H9 (cell line): ENCODE results near the gene MRPL20. TPM values are rescaled to one million over a fixed set of nuclear protein-coding genes. Genes with fewer than 3 reads are reported as not detected.
"Not testable (repeated sequence)": the region's sequence is repeated elsewhere in the genome, so short reads cannot be mapped to it uniquely, and the experiment has no call there.

Experiments used
- DNase-seq: peaks from one replicate; pipeline ENCODE4 v3.0.0-alpha.2; 2017
- H2AFZ ChIP-seq: one replicate; pipeline ENCODE4 v1.6.1; 2013; ENCODE audit warnings: mild to moderate bottlenecking, low read length, control low read depth, moderate library complexity
- H2AK5ac ChIP-seq: 2 replicates; pipeline ENCODE4 v1.6.1; 2013; ENCODE audit warnings: low read length, control low read depth, mixed read lengths; ENCODE audit not compliant: insufficient read length
- H2BK120ac ChIP-seq: one replicate; pipeline ENCODE4 v1.6.1; 2013; ENCODE audit warnings: low read depth, mild to moderate bottlenecking, low read length, control low read depth, inconsistent platforms; ENCODE audit not compliant: poor library complexity, severe bottlenecking
- H2BK12ac ChIP-seq: 2 replicates; pipeline ENCODE4 v1.6.1; 2013; ENCODE audit warnings: low read length, control low read depth, mixed read lengths, low read depth; ENCODE audit not compliant: insufficient read length
- H2BK15ac ChIP-seq: 2 replicates; pipeline ENCODE4 v1.6.1; 2013; ENCODE audit warnings: low read depth, low read length, control low read depth
- H2BK20ac ChIP-seq: one replicate; pipeline ENCODE4 v1.6.1; 2013; ENCODE audit warnings: low read depth, mild to moderate bottlenecking, low read length, control low read depth, inconsistent platforms; ENCODE audit not compliant: poor library complexity, severe bottlenecking
- H2BK5ac ChIP-seq: 2 replicates; pipeline ENCODE4 v1.6.1; 2013; ENCODE audit warnings: low read length, control low read depth, mixed read lengths; ENCODE audit not compliant: insufficient read length
- H3K14ac ChIP-seq: 2 replicates; pipeline ENCODE4 v1.6.1; 2013; ENCODE audit warnings: low read length, control low read depth; ENCODE audit not compliant: insufficient read depth
- H3K18ac ChIP-seq: 2 replicates; pipeline ENCODE4 v1.6.1; 2013; ENCODE audit warnings: low read depth, mild to moderate bottlenecking, mixed read lengths, low read length, control low read depth; ENCODE audit not compliant: insufficient read length
- H3K23ac ChIP-seq: 2 replicates; pipeline ENCODE4 v1.6.1; 2013; ENCODE audit warnings: low read length, control low read depth, mixed read lengths, low read depth; ENCODE audit not compliant: insufficient read length
- H3K23me2 ChIP-seq: 2 replicates; pipeline ENCODE4 v1.6.1; 2013; ENCODE audit warnings: low read depth, mild to moderate bottlenecking, mixed read lengths, low read length, control low read depth; ENCODE audit not compliant: insufficient read length, poor library complexity, severe bottlenecking
- H3K27ac ChIP-seq: 2 replicates; pipeline ENCODE4 v1.5.1; 2013; ENCODE audit warnings: low read length, control low read depth, mixed read lengths, low read depth; ENCODE audit not compliant: insufficient read length
- H3K27me3 ChIP-seq: 2 replicates; pipeline ENCODE4 v1.6.1; 2013; ENCODE audit warnings: low read length, control low read depth, inconsistent platforms; ENCODE audit not compliant: insufficient read depth
- H3K4ac ChIP-seq: 2 replicates; pipeline ENCODE4 v1.6.1; 2013; ENCODE audit warnings: low read depth, mild to moderate bottlenecking, control low read depth, inconsistent platforms, low read length, moderate library complexity
- H3K4me1 ChIP-seq: 2 replicates; pipeline ENCODE4 v1.6.1; 2013; ENCODE audit warnings: low read length, control low read depth, inconsistent platforms; ENCODE audit not compliant: insufficient read depth
- H3K4me2 ChIP-seq: 2 replicates; pipeline ENCODE4 v1.6.1; 2013; ENCODE audit warnings: low read length, control low read depth, mixed read lengths; ENCODE audit not compliant: insufficient read length, insufficient read depth
- H3K56ac ChIP-seq: 2 replicates; pipeline ENCODE4 v1.6.1; 2013; ENCODE audit warnings: low read depth, mild to moderate bottlenecking, mixed read lengths, low read length, control low read depth; ENCODE audit not compliant: insufficient read length
- H3K79me1 ChIP-seq: 2 replicates; pipeline ENCODE4 v1.6.1; 2013; ENCODE audit warnings: low read depth, mild to moderate bottlenecking, moderate library complexity, low read length, control low read depth, inconsistent platforms; ENCODE audit not compliant: insufficient read depth, poor library complexity, severe bottlenecking
- H3K79me2 ChIP-seq: 2 replicates; pipeline ENCODE4 v1.6.1; 2013; ENCODE audit warnings: low read length, control low read depth, inconsistent platforms; ENCODE audit not compliant: insufficient read depth
- H3K9ac ChIP-seq: 2 replicates; pipeline ENCODE4 v1.6.1; 2013; ENCODE audit warnings: low read length, control low read depth, mixed read lengths; ENCODE audit not compliant: insufficient read length; ENCODE audit errors: extremely low read depth
- H3K9me3 ChIP-seq: one replicate; pipeline ENCODE4 v1.6.1; 2013; ENCODE audit warnings: low read depth, low read length, inconsistent platforms; ENCODE audit not compliant: control insufficient read depth
- H3T11ph ChIP-seq: one replicate; pipeline ENCODE4 v1.6.1; 2013; ENCODE audit warnings: mild to moderate bottlenecking, low read length, control low read depth, inconsistent platforms
- H4K20me1 ChIP-seq: one replicate; pipeline ENCODE4 v1.6.1; 2013; ENCODE audit not compliant: control insufficient read depth, insufficient read length, insufficient read depth
- H4K5ac ChIP-seq: 2 replicates; pipeline ENCODE4 v1.6.1; 2013; ENCODE audit warnings: low read depth, mild to moderate bottlenecking, mixed read lengths, low read length, control low read depth; ENCODE audit not compliant: insufficient read length
- H4K8ac ChIP-seq: replicated peaks from 2 replicates; pipeline ENCODE4 v1.6.1; 2013; ENCODE audit warnings: low read length, control low read depth, mixed read lengths, low read depth; ENCODE audit not compliant: insufficient read length
- H4K91ac ChIP-seq: 2 replicates; pipeline ENCODE4 v1.6.1; 2013; ENCODE audit warnings: low read depth, mild to moderate bottlenecking, moderate library complexity, mixed read lengths, low read length, control low read depth; ENCODE audit not compliant: insufficient read length
- H3K27ac Mint-ChIP-seq, 3 experiments: 2 replicates in 2 of 3; 3 replicates in 1 of 3; pipeline ENCODE4 v1.8.0; 2020 to 2021; ENCODE audit warnings: mixed read lengths in 3 of 3, mild to moderate bottlenecking in 1 of 3, moderate library complexity in 1 of 3
- H3K27me3 Mint-ChIP-seq: 2 replicates; pipeline ENCODE4 v1.8.0; 2021; ENCODE audit warnings: low read depth, mild to moderate bottlenecking, moderate library complexity, mixed read lengths
- H3K36me3 Mint-ChIP-seq, 3 experiments: 2 replicates in 2 of 3; 3 replicates in 1 of 3; pipeline ENCODE4 v1.8.0; 2020 to 2021; ENCODE audit warnings: low read depth in 3 of 3, mixed read lengths in 3 of 3; ENCODE audit not compliant: insufficient read depth in 1 of 3
- H3K4me1 Mint-ChIP-seq, 2 experiments: 2 replicates each; pipeline ENCODE4 v1.8.0; 2020; ENCODE audit warnings: mixed read lengths in 2 of 2
- H3K4me3 Mint-ChIP-seq, 2 experiments: 2 replicates in 1 of 2; 3 replicates in 1 of 2; pipeline ENCODE4 v1.8.0; 2020 to 2021; ENCODE audit warnings: mild to moderate bottlenecking in 2 of 2, mixed read lengths in 2 of 2, moderate library complexity in 1 of 2
- H3K9me3 Mint-ChIP-seq, 2 experiments: 2 replicates in 1 of 2; 3 replicates in 1 of 2; pipeline ENCODE4 v1.8.0; 2020; ENCODE audit warnings: mild to moderate bottlenecking in 2 of 2, mixed read lengths in 2 of 2, moderate library complexity in 1 of 2
- WGBS: extraction: QIAGEN DNeasy Blood & Tissue Kit; methylation state at CpG from one replicate; pipeline ENCODE4 v1.1.7; 2013; ENCODE audit warnings: missing lambda C conversion rate, low lambda C conversion rate, mixed read lengths; ENCODE audit not compliant: insufficient read length; ENCODE audit errors: extremely low coverage; 5-methylcytosine and 5-hydroxymethylcytosine counted together
- total RNA-seq: library from RNA; stranded (reverse); gene quantifications from 2 replicates; pipeline ENCODE4 v1.2.1, GENCODE V29; 2021
- TF ChIP-seq, protein P1 (sequence below): fragments of 200-600 bp; sonication (generic); conservative IDR thresholded peaks from 3 replicates; pipeline ENCODE4 v1.8.0; 2021; ENCODE audit warnings: antibody characterized with exemption, mild to moderate bottlenecking

Gene MRPL20
- total RNA-seq, 1 experiment from 2014 or later = 162 TPM

DNA sequence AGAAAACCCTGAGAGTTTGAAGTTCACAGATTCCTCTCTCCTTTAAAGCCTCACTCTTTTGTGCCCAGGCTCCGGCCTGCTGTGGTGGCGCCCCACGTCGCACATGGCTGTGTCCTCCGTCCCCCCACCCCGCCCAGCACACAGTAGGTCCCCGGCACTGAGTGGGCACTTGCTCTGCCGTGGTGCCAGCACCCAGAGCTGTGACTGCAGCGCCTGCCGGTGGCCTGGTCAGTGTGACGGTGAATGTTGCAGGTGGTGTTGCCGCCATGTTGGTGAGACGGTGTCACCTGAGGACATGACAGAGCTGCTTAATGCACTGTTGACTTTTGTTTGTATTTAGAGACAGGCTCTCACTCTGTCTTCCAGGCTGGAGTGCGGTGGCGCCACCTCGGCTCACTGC, 45.8 kb upstream of the MRPL20 start:
- Histone ChIP-seq H2AK5ac (no peak overlapping the region), H4K5ac (no peak overlapping the region), H3K14ac (no peak overlapping the region), H3K56ac (no peak overlapping the region), H3K18ac (no peak overlapping the region), H3T11ph (no peak overlapping the region), H2BK12ac (no peak overlapping the region), H3K23ac (no peak overlapping the region), H3K9ac (no peak overlapping the region), H3K79me1 (no peaks in the 10 kb centered on the region), H2BK5ac (no peak overlapping the region), H3K79me2 (no peaks in the 10 kb centered on the region), H4K91ac (no peak overlapping the region), H3K27me3 (no peaks in the 10 kb centered on the region), H2BK20ac (no peak overlapping the region), H2AFZ (no peak overlapping the region), H3K23me2 (no peaks in the 10 kb centered on the region), H2BK15ac (no peak overlapping the region), H4K8ac (no peak overlapping the region), H3K4me2 (no peak overlapping the region), H3K4ac (no peak overlapping the region), H3K9me3 (no peaks in the 10 kb centered on the region), H3K4me1 (no peaks in the 10 kb centered on the region), H2BK120ac (no peak overlapping the region), H3K27ac (no peak overlapping the region), H4K20me1 (no peaks in the 10 kb centered on the region)
- TF ChIP-seq, protein P1, sequence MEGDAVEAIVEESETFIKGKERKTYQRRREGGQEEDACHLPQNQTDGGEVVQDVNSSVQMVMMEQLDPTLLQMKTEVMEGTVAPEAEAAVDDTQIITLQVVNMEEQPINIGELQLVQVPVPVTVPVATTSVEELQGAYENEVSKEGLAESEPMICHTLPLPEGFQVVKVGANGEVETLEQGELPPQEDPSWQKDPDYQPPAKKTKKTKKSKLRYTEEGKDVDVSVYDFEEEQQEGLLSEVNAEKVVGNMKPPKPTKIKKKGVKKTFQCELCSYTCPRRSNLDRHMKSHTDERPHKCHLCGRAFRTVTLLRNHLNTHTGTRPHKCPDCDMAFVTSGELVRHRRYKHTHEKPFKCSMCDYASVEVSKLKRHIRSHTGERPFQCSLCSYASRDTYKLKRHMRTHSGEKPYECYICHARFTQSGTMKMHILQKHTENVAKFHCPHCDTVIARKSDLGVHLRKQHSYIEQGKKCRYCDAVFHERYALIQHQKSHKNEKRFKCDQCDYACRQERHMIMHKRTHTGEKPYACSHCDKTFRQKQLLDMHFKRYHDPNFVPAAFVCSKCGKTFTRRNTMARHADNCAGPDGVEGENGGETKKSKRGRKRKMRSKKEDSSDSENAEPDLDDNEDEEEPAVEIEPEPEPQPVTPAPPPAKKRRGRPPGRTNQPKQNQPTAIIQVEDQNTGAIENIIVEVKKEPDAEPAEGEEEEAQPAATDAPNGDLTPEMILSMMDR = no peak
- no peaks in the 10 kb centered on the region for H3K4me1 Mint-ChIP-seq
- no peak for DNase-seq
- H3K27ac Mint-ChIP-seq = no peak overlapping the region; a peak in 1 of 7 replicates
- H3K9me3 Mint-ChIP-seq = no peaks in the 10 kb centered on the region
- H3K36me3 Mint-ChIP-seq = no peaks in the 10 kb centered on the region
- peaks cover 6% of the 10 kb centered on the region for H3K27me3 Mint-ChIP-seq
- WGBS = no CpG with 5 or more reads among the region's 16 CpGs
- H3K4me3 Mint-ChIP-seq = no peak overlapping the region

DNA sequence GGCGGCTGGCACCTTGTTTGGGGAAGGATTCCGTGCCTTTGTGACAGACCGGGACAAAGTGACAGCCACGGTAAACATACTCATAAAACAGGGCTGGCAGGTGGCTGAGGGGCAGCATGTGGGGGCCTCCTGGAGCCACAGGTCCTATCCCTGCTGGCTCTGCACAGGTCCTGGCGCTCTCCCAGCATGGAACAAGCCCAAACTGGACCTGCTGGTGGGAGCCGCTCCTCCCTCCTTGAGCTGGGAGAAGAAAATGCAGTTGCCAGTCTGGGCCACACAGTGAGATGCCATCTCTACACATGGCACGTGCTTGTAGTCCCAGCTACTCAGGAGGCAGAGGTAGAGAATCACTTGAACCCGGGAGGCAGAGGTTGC, 45.3 kb upstream of the MRPL20 start:
- H3K27ac Mint-ChIP-seq, H2BK20ac ChIP-seq, H4K20me1 ChIP-seq, H2BK120ac ChIP-seq, H3K23ac ChIP-seq, H4K8ac ChIP-seq, H2AFZ ChIP-seq, H4K5ac ChIP-seq, H3K23me2 ChIP-seq, H2BK15ac ChIP-seq, H2BK5ac ChIP-seq, H3K4ac ChIP-seq, H3K79me2 ChIP-seq, H3K9me3 Mint-ChIP-seq, H3K18ac ChIP-seq, H3K36me3 Mint-ChIP-seq, H3K27me3 Mint-ChIP-seq, H3K27me3 ChIP-seq, H4K91ac ChIP-seq, H3T11ph ChIP-seq, H3K4me1 ChIP-seq, DNase-seq, H2AK5ac ChIP-seq, H2BK12ac ChIP-seq, H3K9me3 ChIP-seq, H3K14ac ChIP-seq, H3K4me1 Mint-ChIP-seq, H3K56ac ChIP-seq, H3K27ac ChIP-seq, H3K9ac ChIP-seq, H3K4me2 ChIP-seq, H3K79me1 ChIP-seq, H3K4me3 Mint-ChIP-seq: not testable (repeated sequence)
- WGBS = no CpG with 5 or more reads among the region's 8 CpGs
